HuH-7 (cell line): ENCODE data around the gene RAP1GAP2.
A peak's percentile ranks its signal among the peaks of the same experiment; 100 is the strongest.
"Not testable (repeated sequence)": the region's sequence is repeated elsewhere in the genome, so short reads cannot be mapped to it uniquely, and the experiment has no call there.

ENCODE experiments used
- DNase-seq: peaks from one replicate; pipeline ENCODE4 v3.0.0; 2011; ENCODE audit warnings: low spot score

The RAP1GAP2 gene

GRCh38 chr17:2971851-2972250 lies 175.6 kb downstream of the RAP1GAP2 start:
- DNase-seq, result no peak

- no peak for DNase-seq
Measured at GRCh38 chr17:2972749-2973148, 176.5 kb downstream of the RAP1GAP2 start.

- DNase-seq, result no peak
Measured at GRCh38 chr17:2974347-2974746, 178.1 kb downstream of the RAP1GAP2 start.

GRCh38 chr17:2975469-2975958 lies 179.3 kb downstream of the RAP1GAP2 start:
- peak; percentile 61 for DNase-seq

- no peak for DNase-seq
Measured at GRCh38 chr17:2977157-2977556, 180.9 kb downstream of the RAP1GAP2 start.

- DNase-seq, result no peak
Measured at GRCh38 chr17:2978116-2978515, 181.9 kb downstream of the RAP1GAP2 start.

GRCh38 chr17:2978991-2979390 lies 182.8 kb downstream of the RAP1GAP2 start:
- no peak for DNase-seq

- DNase-seq, result no peak
Measured at GRCh38 chr17:2980211-2980903, 184.1 kb downstream of the RAP1GAP2 start.

GRCh38 chr17:2980904-2981246 lies 184.6 kb downstream of the RAP1GAP2 start:
- no peak for DNase-seq

GRCh38 chr17:2981325-2981724 lies 185.1 kb downstream of the RAP1GAP2 start:
- DNase-seq, result no peak

GRCh38 chr17:2982854-2983253 lies 186.6 kb downstream of the RAP1GAP2 start:
- no peak for DNase-seq

- DNase-seq, result no peak
Measured at GRCh38 chr17:2983255-2983654, 187.0 kb downstream of the RAP1GAP2 start.

- DNase-seq, result no peak
Measured at GRCh38 chr17:2985318-2985717, 189.1 kb downstream of the RAP1GAP2 start.

GRCh38 chr17:2986925-2987324 lies 190.7 kb downstream of the RAP1GAP2 start:
- no peak for DNase-seq

- not testable (repeated sequence) for DNase-seq
Measured at GRCh38 chr17:2989396-2989795, 193.2 kb downstream of the RAP1GAP2 start.

- DNase-seq, result no peak
Measured at GRCh38 chr17:2989855-2990254, 193.6 kb downstream of the RAP1GAP2 start.

GRCh38 chr17:2990396-2990795 lies 194.2 kb downstream of the RAP1GAP2 start:
- DNase-seq, result no peak

- not testable (repeated sequence) for DNase-seq
Measured at GRCh38 chr17:2991396-2992180, 195.3 kb downstream of the RAP1GAP2 start.

- DNase-seq, result no peak
Measured at GRCh38 chr17:2994441-2994840, 198.2 kb downstream of the RAP1GAP2 start.

GRCh38 chr17:2995377-2995776 lies 199.1 kb downstream of the RAP1GAP2 start:
- DNase-seq, result no peak

GRCh38 chr17:2995886-2996809 lies 199.9 kb downstream of the RAP1GAP2 start:
- DNase-seq, result no peak
